OCI-LY7 (cell line): ENCODE data around the gene SMIM12. TPM values are rescaled to one million over a fixed set of nuclear protein-coding genes. Genes with fewer than 3 reads are reported as not detected.

ENCODE experiments used
- BruUV-seq: library from RNA; stranded (reverse); fragments of 400-500 nt; replicated peaks from 2 replicates; lab custom pipeline; 2021; lab: Mats Ljungman, UMichigan
- CTCF ChIA-PET: fragments of 300-600 bp; sonication (Branson Sonifier 250); formaldehyde crosslinking; loops from one replicate; lab custom pipeline; 2022; ENCODE audit warnings: antibody characterized with exemption; ENCODE audit not compliant: unreplicated experiment; lab: Charles Lee
- POLR2A ChIA-PET: fragments of 300-600 bp; sonication (Branson Sonifier 250); formaldehyde crosslinking; loops from one replicate; lab custom pipeline; 2022; ENCODE audit warnings: antibody characterized with exemption; lab: Charles Lee
- DNase-seq: peaks from one replicate; pipeline ENCODE4 v3.0.0-alpha.2; 2015; ENCODE audit warnings: low spot score
- H2AFZ ChIP-seq: fragments of 200-600 bp; sonication (generic), shearing (Covaris generic); 2 replicates; pipeline ENCODE4 v1.6.1; 2014; ENCODE audit warnings: mild to moderate bottlenecking, antibody characterized with exemption, low read length, moderate library complexity
- H3K27ac ChIP-seq: fragments of 200-600 bp; sonication (generic); 2 replicates; pipeline ENCODE4 v1.5.1; 2014; ENCODE audit warnings: mixed run types, low read depth, mild to moderate bottlenecking, moderate library complexity, low read length, inconsistent platforms; ENCODE audit not compliant: poor library complexity, severe bottlenecking
- H3K36me3 ChIP-seq: fragments of 200-600 bp; sonication (generic); 2 replicates; pipeline ENCODE4 v1.6.1; 2014; ENCODE audit warnings: mild to moderate bottlenecking, antibody characterized with exemption, low read length, moderate library complexity, mixed read lengths; ENCODE audit not compliant: insufficient read depth
- H3K4me1 ChIP-seq: fragments of 200-600 bp; sonication (generic); 2 replicates; pipeline ENCODE4 v1.5.1; 2014; ENCODE audit warnings: mild to moderate bottlenecking, low read length; ENCODE audit not compliant: insufficient read depth, poor library complexity, severe bottlenecking
- H3K4me2 ChIP-seq: fragments of 200-600 bp; sonication (generic); 2 replicates; pipeline ENCODE4 v1.6.1; 2014; ENCODE audit warnings: mild to moderate bottlenecking, low read length
- H3K4me3 ChIP-seq: fragments of 200-600 bp; sonication (generic); 2 replicates; pipeline ENCODE4 v1.5.1; 2014; ENCODE audit warnings: mild to moderate bottlenecking, low read depth, low read length; ENCODE audit not compliant: poor library complexity, severe bottlenecking
- H3K79me2 ChIP-seq: fragments of 200-600 bp; sonication (generic); 2 replicates; pipeline ENCODE4 v1.6.1; 2016; ENCODE audit warnings: low read depth, mild to moderate bottlenecking, low read length, moderate library complexity, mixed read lengths; ENCODE audit not compliant: insufficient read depth
- H3K9me2 ChIP-seq: fragments of 200-600 bp; sonication (generic); 2 replicates; pipeline ENCODE4 v1.6.1; 2016; ENCODE audit warnings: mild to moderate bottlenecking, low read length, mixed read lengths; ENCODE audit not compliant: insufficient read depth
- H3K9me3 ChIP-seq: fragments of 200-600 bp; sonication (generic); 2 replicates; pipeline ENCODE4 v1.6.1; 2014; ENCODE audit warnings: mild to moderate bottlenecking, mixed run types, low read length, mixed read lengths
- H4K20me1 ChIP-seq: fragments of 200-600 bp; sonication (generic); 2 replicates; pipeline ENCODE4 v1.6.1; 2014; ENCODE audit warnings: mild to moderate bottlenecking, antibody characterized with exemption, low read length, moderate library complexity, mixed read lengths; ENCODE audit not compliant: insufficient read depth
- EZH2phosphoT487 ChIP-seq: fragments of 200-600 bp; sonication (generic); IDR thresholded peaks from 2 replicates; pipeline ENCODE4 v1.6.1; 2018; ENCODE audit warnings: low read depth, borderline replicate concordance, mild to moderate bottlenecking, mixed run types, antibody characterized with exemption, low read length, moderate library complexity, mixed read lengths
- intact Hi-C: fragments of 100-400 bp; cut with micrococcal nuclease; formaldehyde crosslinking; loops from one replicate; pipeline ENCODE4 v1.10.0; 2022; ENCODE audit not compliant: unreplicated experiment
- total RNA-seq, 2 experiments: library from RNA; depleted of rRNA in 1 of 2; stranded (reverse); fragments of >200 nt in 1 of 2; shearing (Covaris generic) in 1 of 2; gene quantifications; 2 replicates each; pipeline ENCODE4 v1.2.3, GENCODE V29; 2014 to 2022
- TF ChIP-seq, protein P1 (sequence below): fragments of 200-600 bp; sonication (generic); conservative IDR thresholded peaks from 2 replicates; pipeline ENCODE4 v1.5.1; 2014; ENCODE audit warnings: mild to moderate bottlenecking, antibody characterized with exemption, low read length, moderate library complexity, mixed read lengths

Gene SMIM12
- total RNA-seq, 2 experiments from 2014 or later, result 36.3 to 41.2 TPM

DNA sequence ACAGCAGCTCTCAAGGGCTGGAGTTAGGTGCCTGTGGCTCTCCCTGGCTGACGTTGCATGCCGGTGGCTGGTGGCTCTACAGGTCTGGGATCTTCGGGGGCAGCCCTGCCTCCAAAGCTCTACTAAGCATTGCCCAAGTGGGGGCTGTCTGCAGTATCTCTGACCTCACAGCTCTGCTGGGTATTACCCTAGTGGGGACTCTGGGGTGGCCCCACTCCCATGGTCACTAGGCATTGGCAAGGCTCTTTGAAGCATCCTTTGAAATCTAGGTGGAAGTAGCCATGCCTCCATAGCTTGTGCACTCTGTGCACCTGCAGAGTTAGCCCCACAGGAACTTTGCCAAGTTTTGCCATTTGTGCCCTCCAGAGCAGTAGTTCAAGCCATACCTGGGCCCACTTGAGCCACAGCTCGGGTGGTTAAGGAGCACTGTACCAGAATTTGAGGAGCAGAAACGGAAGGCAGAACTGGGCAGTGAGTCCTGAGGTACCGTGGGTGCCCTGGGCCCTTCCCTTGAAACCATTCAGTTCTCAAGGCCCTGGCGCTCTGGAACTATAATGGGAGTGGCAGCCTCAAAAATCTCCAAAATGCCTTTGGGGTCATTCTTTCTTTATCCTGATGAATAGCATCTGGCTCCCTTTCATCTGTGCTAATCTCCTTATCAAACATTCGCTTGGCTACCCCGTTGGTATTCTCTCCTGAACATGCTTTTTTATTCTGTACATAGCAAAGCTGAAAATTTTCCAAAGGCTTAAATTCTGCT lies 51.3 kb downstream of the SMIM12 start:
- Histone ChIP-seq H3K9me3 (no peaks in the 10 kb centered on the region), H2AFZ (no peak overlapping the region), H3K4me1 (no peaks in the 10 kb centered on the region), H3K4me3 (no peak overlapping the region), H3K27ac (no peak overlapping the region), H3K4me2 (no peak overlapping the region), H4K20me1 (no peaks in the 10 kb centered on the region), H3K9me2 (no peaks in the 10 kb centered on the region), H3K36me3 (no peaks in the 10 kb centered on the region), H3K79me2 (no peaks in the 10 kb centered on the region)
- DNase-seq, result no peak
- intact Hi-C loops, result no loop called here
- CTCF ChIA-PET, result no interaction called here
- POLR2A ChIA-PET, result interaction anchor here (0.6 kb wide), 1 partner anchor 16 kb away, joined by 3 read pairs; no protein-coding TSS in a partner anchor
- TF ChIP-seq, protein P1, sequence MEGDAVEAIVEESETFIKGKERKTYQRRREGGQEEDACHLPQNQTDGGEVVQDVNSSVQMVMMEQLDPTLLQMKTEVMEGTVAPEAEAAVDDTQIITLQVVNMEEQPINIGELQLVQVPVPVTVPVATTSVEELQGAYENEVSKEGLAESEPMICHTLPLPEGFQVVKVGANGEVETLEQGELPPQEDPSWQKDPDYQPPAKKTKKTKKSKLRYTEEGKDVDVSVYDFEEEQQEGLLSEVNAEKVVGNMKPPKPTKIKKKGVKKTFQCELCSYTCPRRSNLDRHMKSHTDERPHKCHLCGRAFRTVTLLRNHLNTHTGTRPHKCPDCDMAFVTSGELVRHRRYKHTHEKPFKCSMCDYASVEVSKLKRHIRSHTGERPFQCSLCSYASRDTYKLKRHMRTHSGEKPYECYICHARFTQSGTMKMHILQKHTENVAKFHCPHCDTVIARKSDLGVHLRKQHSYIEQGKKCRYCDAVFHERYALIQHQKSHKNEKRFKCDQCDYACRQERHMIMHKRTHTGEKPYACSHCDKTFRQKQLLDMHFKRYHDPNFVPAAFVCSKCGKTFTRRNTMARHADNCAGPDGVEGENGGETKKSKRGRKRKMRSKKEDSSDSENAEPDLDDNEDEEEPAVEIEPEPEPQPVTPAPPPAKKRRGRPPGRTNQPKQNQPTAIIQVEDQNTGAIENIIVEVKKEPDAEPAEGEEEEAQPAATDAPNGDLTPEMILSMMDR, result no peak
- no peak for TF ChIP-seq EZH2phosphoT487
- BruUV-seq, result no TSS peak

DNA sequence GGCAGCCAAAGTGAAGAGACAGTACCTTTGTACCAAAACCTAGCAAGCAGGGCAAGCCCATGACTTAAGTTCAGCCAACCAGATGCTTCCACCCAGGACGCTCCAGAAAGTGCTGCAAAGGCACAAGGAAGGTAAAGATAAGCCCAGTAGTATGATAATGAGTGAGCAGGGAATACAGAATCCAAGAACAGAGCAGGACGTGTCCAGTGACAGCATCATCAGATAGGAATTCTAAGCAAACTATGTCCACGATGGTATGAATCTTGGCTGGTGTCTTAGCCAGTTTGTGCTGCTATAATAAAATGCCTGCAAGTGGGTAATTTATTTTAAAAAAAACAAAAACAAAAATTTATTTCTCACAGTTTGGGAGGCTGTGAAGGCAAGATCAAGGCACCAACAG lies 53.2 kb downstream of the SMIM12 start:
- Histone ChIP-seq H4K20me1 (no peaks in the 10 kb centered on the region), H3K27ac (no peak overlapping the region), H3K9me3 (no peaks in the 10 kb centered on the region), H3K4me2 (no peak overlapping the region), H3K4me1 (no peaks in the 10 kb centered on the region), H3K9me2 (no peaks in the 10 kb centered on the region), H2AFZ (no peak overlapping the region), H3K36me3 (no peaks in the 10 kb centered on the region), H3K79me2 (no peaks in the 10 kb centered on the region), H3K4me3 (no peak overlapping the region)
- BruUV-seq, result no TSS peak
- ChIA-PET CTCF (no interaction called here), POLR2A (interaction anchor here (0.7 kb wide), 1 partner anchor 1252 kb away, joined by 3 read pairs; no protein-coding TSS in a partner anchor)
- intact Hi-C loops, result no loop called here
- DNase-seq, result no peak
- TF ChIP-seq, protein P1, result no peak
- TF ChIP-seq EZH2phosphoT487, result no peak

DNA sequence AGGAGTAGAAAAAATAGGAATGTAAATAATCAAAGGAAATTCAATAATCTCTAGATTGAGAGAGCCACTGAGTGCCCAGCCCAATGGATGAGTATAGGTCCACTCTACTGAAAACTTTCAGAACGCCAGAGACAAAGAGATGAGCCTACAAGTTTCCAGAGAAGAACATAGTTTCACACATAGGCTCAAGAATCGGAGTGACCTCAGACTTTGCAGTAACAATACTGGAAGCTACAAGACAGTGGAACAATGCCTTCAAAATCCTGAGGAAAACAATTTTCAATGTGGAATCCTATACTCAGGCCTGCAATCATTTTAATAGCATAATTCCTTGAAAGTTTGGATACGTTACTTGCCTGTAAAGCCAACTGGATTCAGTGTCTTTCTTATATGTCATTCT lies 55.8 kb downstream of the SMIM12 start:
- H3K9me3 ChIP-seq, result no peaks in the 10 kb centered on the region
- no peaks in the 10 kb centered on the region for H3K79me2 ChIP-seq
- no peaks in the 10 kb centered on the region for H3K4me1 ChIP-seq
- ChIA-PET POLR2A (no interaction called here), CTCF (no interaction called here)
- BruUV-seq, result no TSS peak
- intact Hi-C loops, result no loop called here
- H3K4me3 ChIP-seq, result no peak overlapping the region
- H3K36me3 ChIP-seq, result no peaks in the 10 kb centered on the region
- H2AFZ ChIP-seq, result no peak overlapping the region
- no peak overlapping the region for H3K4me2 ChIP-seq
- no peaks in the 10 kb centered on the region for H3K9me2 ChIP-seq
- H3K27ac ChIP-seq, result no peak overlapping the region
- DNase-seq, result no peak
- no peaks in the 10 kb centered on the region for H4K20me1 ChIP-seq
- TF ChIP-seq, protein P1, result no peak
- no peak for TF ChIP-seq EZH2phosphoT487
